ENCODE measurements around the gene C2orf15. TPM values are rescaled to one million over a fixed set of nuclear protein-coding genes. Genes with fewer than 3 reads are reported as not detected.

C2orf15 gene
- total and polyA plus RNA-seq, 2 experiments from 2014 or later, result 5.9 to 8.9 TPM

DNA sequence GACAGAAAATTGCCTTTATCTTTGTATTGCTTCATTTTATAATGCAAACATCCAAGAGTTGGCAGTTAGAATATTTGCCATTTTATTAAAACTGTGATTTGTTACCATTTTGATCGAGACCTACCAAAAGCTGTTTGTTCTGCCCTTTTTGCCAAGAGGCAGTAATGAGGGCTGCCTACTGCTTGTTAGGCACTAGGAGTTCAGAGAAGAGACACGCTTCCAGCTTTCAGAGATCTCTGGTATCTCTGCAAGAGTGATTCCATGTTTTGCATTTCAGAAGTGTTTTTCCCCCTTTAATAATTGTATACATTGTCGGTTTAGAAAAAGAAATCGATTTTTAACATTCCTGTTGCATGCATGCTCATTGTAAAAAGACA, 40.1 kb downstream of the C2orf15 start:
- H2AFZ ChIP-seq, result peak overlapping the region; percentile 91
- no peak for DNase-seq (ENCODE audit: low spot score)

DNA sequence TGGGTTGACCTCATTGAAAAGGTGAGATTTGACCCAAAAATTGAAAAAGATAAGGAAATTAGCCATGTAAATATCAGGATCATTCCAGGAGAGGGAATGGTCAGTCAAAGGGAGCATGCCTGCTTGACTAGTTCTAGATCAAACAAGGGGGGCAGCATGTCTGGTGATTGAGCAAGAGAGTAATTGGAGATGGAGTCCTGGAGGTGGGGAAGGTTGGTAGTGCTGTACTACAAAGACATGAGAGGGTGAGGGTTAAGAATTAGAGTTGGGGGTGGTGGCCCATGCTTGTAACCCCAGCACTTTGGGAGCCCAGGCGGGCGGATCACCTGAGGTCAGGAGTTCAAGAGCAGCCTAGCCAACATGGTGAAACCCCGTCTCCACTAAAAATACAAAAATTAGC, 41.5 kb downstream of the C2orf15 start:
- Histone ChIP-seq H3K9me3 (ENCODE audit: low read depth) (no peaks in the 10 kb centered on the region), H3K4me2 (peak overlapping the region; percentile 94), H3K4me3 (no peak overlapping the region), H3K4me1 (ENCODE audit: insufficient read depth) (peaks cover 16% of the 10 kb centered on the region), H4K20me1 (ENCODE audit: insufficient read depth, poor library complexity, severe bottlenecking) (no peaks in the 10 kb centered on the region), H3K79me2 (peaks cover 86% of the 10 kb centered on the region), H3K27ac (no peak overlapping the region), H2AFZ (no peak overlapping the region), H3K27me3 (no peaks in the 10 kb centered on the region), H3K9me2 (replicated peaks; ENCODE audit: insufficient read depth) (no peaks in the 10 kb centered on the region), H3K36me3 (replicated peaks; ENCODE audit: insufficient read depth, low read depth) (no peaks in the 10 kb centered on the region)
- no peak for DNase-seq (ENCODE audit: low spot score)
- TF ChIP-seq EZH2 (IDR thresholded peaks at IDR 0.05; ENCODE audit: borderline replicate concordance), result no peak
- TF ChIP-seq, protein P1, sequence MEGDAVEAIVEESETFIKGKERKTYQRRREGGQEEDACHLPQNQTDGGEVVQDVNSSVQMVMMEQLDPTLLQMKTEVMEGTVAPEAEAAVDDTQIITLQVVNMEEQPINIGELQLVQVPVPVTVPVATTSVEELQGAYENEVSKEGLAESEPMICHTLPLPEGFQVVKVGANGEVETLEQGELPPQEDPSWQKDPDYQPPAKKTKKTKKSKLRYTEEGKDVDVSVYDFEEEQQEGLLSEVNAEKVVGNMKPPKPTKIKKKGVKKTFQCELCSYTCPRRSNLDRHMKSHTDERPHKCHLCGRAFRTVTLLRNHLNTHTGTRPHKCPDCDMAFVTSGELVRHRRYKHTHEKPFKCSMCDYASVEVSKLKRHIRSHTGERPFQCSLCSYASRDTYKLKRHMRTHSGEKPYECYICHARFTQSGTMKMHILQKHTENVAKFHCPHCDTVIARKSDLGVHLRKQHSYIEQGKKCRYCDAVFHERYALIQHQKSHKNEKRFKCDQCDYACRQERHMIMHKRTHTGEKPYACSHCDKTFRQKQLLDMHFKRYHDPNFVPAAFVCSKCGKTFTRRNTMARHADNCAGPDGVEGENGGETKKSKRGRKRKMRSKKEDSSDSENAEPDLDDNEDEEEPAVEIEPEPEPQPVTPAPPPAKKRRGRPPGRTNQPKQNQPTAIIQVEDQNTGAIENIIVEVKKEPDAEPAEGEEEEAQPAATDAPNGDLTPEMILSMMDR (IDR thresholded peaks at IDR 0.05; ENCODE audit: poor library complexity), result no peak
- TF ChIP-seq EZH2phosphoT487 (IDR thresholded peaks at IDR 0.05; ENCODE audit: low read depth, severe bottlenecking, unreplicated experiment), result no peak
- WGBS (ENCODE audit: low lambda C conversion rate, missing lambda C conversion rate), result 91% methylated on average over 3 of the region's 3 CpGs

More for the DNA sequence above, 40.1 kb downstream of the C2orf15 start:
- Histone ChIP-seq H3K9me2 (replicated peaks; ENCODE audit: insufficient read depth) (no peaks in the 10 kb centered on the region), H3K4me1 (ENCODE audit: insufficient read depth) (peaks cover 16% of the 10 kb centered on the region), H3K79me2 (peaks cover 89% of the 10 kb centered on the region), H3K9me3 (ENCODE audit: low read depth) (no peaks in the 10 kb centered on the region), H3K4me3 (peak overlapping the region; percentile 76), H3K36me3 (replicated peaks; ENCODE audit: insufficient read depth, low read depth) (no peaks in the 10 kb centered on the region), H3K4me2 (peak overlapping the region; percentile 94), H3K27ac (peak overlapping the region; percentile 80), H4K20me1 (ENCODE audit: insufficient read depth, poor library complexity, severe bottlenecking) (no peaks in the 10 kb centered on the region), H3K27me3 (no peaks in the 10 kb centered on the region)
- WGBS (ENCODE audit: low lambda C conversion rate, missing lambda C conversion rate), result 1% methylated on average over 4 of the region's 4 CpGs
- TF ChIP-seq EZH2phosphoT487 (IDR thresholded peaks at IDR 0.05; ENCODE audit: low read depth, severe bottlenecking, unreplicated experiment) (no peak), EZH2 (IDR thresholded peaks at IDR 0.05; ENCODE audit: borderline replicate concordance) (no peak)
- TF ChIP-seq, protein P1 (IDR thresholded peaks at IDR 0.05; ENCODE audit: poor library complexity), result no peak

DNA sequence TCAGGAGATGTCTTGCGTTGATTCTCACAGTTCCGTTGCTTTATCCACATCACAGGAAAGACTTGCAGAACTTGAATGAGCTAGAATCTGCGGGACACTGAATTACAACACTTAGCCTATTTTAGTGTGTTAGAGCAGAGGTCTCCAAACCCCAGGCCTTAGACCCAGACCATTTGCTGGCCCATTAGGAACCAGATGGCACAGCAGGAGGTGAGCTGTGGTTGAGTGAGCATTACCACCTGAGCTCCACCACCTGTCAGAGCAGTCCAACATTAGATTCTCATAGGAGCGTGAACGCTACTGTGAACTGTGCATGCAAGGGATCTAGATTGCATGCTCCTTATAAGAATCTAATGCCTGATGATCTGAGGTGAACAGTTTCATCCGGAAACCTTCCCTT, 43.3 kb downstream of the C2orf15 start:
- no peaks in the 10 kb centered on the region for H3K9me3 ChIP-seq (ENCODE audit: low read depth)
- no peaks in the 10 kb centered on the region for H4K20me1 ChIP-seq (ENCODE audit: insufficient read depth, poor library complexity, severe bottlenecking)
- no peak overlapping the region for H3K4me3 ChIP-seq
- no peak overlapping the region for H3K4me2 ChIP-seq
- no peak overlapping the region for H2AFZ ChIP-seq
- H3K36me3 ChIP-seq (replicated peaks; ENCODE audit: insufficient read depth, low read depth), result no peaks in the 10 kb centered on the region
- TF ChIP-seq, protein P1 (IDR thresholded peaks at IDR 0.05; ENCODE audit: poor library complexity), result no peak
- TF ChIP-seq EZH2phosphoT487 (IDR thresholded peaks at IDR 0.05; ENCODE audit: low read depth, severe bottlenecking, unreplicated experiment) (no peak), EZH2 (IDR thresholded peaks at IDR 0.05; ENCODE audit: borderline replicate concordance) (no peak)
- no peaks in the 10 kb centered on the region for H3K27me3 ChIP-seq
- no peaks in the 10 kb centered on the region for H3K9me2 ChIP-seq (replicated peaks; ENCODE audit: insufficient read depth)
- peaks cover 76% of the 10 kb centered on the region for H3K79me2 ChIP-seq
- WGBS (ENCODE audit: low lambda C conversion rate, missing lambda C conversion rate), result 89% methylated on average over 6 of the region's 6 CpGs
- DNase-seq (ENCODE audit: low spot score), result no peak
- H3K4me1 ChIP-seq (ENCODE audit: insufficient read depth), result peaks cover 14% of the 10 kb centered on the region
- H3K27ac ChIP-seq, result no peak overlapping the region

DNA sequence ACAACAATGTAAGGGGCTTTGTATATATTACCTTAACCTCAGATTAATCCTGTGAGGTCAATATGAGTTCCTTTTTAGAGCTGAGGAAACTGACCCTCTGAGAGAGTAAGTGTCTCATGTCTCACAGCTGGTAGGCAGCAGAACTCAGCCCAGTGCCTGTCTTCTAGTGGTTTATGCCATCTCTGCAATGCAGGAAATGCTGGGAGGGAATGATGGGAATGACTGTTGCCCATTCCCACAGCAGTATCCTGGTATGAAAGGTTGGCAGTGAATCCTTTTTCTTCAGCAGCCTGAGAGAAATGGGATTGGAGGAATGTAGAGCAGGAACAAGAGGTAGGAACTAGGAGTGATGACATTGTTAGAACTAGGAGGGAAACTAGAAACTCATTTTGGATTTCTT, 45.5 kb downstream of the C2orf15 start:
- Histone ChIP-seq H3K4me3 (no peak overlapping the region), H2AFZ (no peak overlapping the region), H3K9me2 (replicated peaks; ENCODE audit: insufficient read depth) (no peaks in the 10 kb centered on the region), H3K79me2 (peaks cover 60% of the 10 kb centered on the region), H3K27ac (no peak overlapping the region), H3K4me2 (no peak overlapping the region), H3K36me3 (replicated peaks; ENCODE audit: insufficient read depth, low read depth) (no peaks in the 10 kb centered on the region), H3K4me1 (ENCODE audit: insufficient read depth) (peaks cover 10% of the 10 kb centered on the region), H4K20me1 (ENCODE audit: insufficient read depth, poor library complexity, severe bottlenecking) (no peaks in the 10 kb centered on the region), H3K9me3 (ENCODE audit: low read depth) (no peaks in the 10 kb centered on the region), H3K27me3 (no peaks in the 10 kb centered on the region)
- DNase-seq (ENCODE audit: low spot score), result no peak
- TF ChIP-seq, protein P1 (IDR thresholded peaks at IDR 0.05; ENCODE audit: poor library complexity), result no peak
- no peak for TF ChIP-seq EZH2phosphoT487 (IDR thresholded peaks at IDR 0.05; ENCODE audit: low read depth, severe bottlenecking, unreplicated experiment)
- no peak for TF ChIP-seq EZH2 (IDR thresholded peaks at IDR 0.05; ENCODE audit: borderline replicate concordance)

Data from hepatocyte (in vitro differentiated cells).